Stimulated activated CD8-positive, alpha-beta memory T cell treated with anti-CD3 and anti-CD28 coated beads, Interleukin-15, amount 100 ng/mL, for 48 hours (primary cell): ENCODE measurements around the gene TYRP1.
"Not testable (repeated sequence)": the region's sequence is repeated elsewhere in the genome, so short reads cannot be mapped to it uniquely, and the experiment has no call there.

Experiments used
- DNase-seq, 2 donors: peaks; one replicate each; pipeline ENCODE4 v3.0.0-alpha.2; 2020; ENCODE audit warnings: low read depth in 2 of 2

TYRP1 gene, protein sequence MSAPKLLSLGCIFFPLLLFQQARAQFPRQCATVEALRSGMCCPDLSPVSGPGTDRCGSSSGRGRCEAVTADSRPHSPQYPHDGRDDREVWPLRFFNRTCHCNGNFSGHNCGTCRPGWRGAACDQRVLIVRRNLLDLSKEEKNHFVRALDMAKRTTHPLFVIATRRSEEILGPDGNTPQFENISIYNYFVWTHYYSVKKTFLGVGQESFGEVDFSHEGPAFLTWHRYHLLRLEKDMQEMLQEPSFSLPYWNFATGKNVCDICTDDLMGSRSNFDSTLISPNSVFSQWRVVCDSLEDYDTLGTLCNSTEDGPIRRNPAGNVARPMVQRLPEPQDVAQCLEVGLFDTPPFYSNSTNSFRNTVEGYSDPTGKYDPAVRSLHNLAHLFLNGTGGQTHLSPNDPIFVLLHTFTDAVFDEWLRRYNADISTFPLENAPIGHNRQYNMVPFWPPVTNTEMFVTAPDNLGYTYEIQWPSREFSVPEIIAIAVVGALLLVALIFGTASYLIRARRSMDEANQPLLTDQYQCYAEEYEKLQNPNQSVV

GRCh38 chr9:12693141-12693540, at the start of gene TYRP1:
TSS of gene TYRP1 (plus strand) at chr9:12693385. CDS start at chr9:12693997, 612 bp downstream.
- no peak for DNase-seq

DNA sequence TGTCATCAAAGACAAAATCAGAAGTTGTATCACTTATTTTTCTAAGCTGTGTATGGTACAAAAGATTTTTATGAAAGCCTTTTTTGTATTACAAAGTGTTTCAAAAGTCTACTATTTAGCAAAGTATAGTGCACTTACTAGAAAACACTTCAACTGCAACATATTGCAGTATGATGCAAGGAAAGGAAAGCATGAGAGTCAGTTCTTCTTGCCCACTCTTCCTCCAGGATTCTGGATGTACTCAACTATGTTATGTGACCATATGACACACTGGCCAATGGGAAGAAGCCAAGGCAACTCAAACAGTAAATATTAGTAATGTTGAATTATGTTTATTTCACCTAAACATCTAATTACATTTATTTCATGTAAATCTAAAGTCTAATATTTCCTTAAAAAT, 49.5 kb upstream of the TYRP1 start:
- no peak for DNase-seq

GRCh38 chr9:12648925-12649324, 44.3 kb upstream of the TYRP1 start:
- no peak for DNase-seq

DNA sequence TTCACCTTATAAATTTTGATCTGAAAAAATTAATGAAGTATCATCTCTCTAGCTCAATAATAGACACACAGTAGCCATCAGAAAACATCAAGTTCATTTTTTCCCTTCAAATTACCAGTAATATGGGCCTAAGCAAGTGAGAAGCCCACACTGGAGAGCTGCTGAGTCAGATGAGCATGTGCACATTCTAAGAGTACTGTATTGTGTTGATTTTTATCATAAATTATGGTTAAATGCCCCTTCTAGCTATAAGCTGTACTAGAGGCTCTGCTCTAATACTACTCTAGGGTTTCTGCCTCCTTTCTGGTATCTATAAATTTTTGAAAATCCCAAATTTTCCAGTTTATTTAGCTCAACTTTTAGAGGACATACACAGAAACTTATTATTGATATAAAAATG, 42.1 kb upstream of the TYRP1 start:
- no peak for DNase-seq

DNA sequence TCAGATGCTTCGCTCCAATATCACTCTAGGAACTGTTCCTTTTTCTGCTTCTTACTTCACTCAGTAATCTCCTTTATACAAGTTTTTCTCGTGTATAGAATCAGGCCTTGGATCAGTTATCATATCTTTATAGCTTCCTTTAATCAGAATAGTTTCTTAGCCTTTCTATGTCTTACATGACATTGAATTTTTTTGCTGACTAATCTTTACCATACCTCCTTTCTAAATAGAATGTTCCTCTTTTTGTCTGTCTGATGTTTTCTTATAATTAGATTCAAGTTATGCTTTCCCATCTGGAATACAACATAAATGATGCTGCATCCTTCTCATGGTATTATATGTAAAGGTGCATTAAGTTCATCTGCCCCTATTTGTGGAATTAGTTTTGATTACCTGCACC, 40.2 kb upstream of the TYRP1 start:
- DNase-seq: no peak

DNA sequence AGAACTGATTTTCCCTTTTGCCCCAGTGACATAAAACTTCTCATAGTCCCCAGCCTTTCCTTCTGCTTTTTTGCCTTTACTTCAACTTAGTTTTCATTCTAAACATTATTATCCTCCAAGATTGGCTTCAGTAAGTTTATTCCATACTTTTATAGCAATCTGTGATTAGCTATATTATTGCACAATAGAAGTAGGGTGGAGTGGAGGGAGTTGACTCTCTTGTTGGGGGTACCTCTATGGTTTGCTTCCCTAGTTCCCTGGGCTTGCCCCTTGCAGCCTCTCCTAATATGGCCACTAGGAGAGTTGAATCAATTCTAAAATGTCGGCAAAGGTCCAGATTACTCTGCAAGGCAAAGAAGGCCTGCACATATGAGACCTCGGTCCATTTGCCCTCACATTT, 36.4 kb upstream of the TYRP1 start:
- no peak for DNase-seq

DNA sequence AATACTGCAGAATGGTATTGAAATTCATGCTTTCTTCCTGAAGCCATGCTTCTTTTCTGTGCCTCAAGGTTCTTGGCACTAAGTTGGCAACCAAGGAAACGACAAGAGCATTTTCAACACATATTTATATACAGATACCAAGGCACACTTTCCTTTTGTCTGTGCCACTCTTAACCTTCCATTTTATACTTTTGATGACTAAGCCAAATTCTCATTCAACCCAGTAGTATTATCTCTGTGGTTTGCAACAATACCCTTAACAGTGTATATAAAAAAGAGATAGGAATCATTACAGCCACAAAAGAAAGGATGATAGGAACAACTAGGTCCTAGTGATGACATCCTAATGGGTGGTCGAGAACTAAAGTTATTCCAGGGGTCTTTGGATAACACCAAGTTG, 36.0 kb upstream of the TYRP1 start:
- no peak for DNase-seq

DNA sequence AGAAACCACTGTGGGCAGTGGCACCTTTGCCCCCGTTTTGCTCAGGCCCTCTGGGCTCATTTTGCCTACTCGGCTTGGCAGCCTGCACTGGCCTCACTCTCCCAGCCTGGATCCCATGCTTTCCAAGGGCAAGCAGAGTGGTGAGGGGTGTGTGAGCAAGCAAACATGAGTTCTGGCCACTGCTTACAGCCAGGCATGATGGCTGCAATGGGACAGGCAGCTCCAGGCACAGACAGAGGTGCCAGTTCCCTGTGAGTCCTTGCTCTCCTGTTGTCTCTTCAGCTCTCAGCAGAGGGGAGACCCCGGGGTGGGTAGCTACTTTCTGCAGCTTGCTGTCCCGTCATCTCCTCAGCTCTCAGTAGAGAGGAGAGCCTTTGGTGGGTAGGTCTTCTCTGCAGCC, 35.2 kb upstream of the TYRP1 start:
- DNase-seq: no peak

GRCh38 chr9:12658531-12659209, 34.5 kb upstream of the TYRP1 start:
- DNase-seq: no peak

GRCh38 chr9:12659220-12659619, 34.0 kb upstream of the TYRP1 start:
- DNase-seq: no peak

DNA sequence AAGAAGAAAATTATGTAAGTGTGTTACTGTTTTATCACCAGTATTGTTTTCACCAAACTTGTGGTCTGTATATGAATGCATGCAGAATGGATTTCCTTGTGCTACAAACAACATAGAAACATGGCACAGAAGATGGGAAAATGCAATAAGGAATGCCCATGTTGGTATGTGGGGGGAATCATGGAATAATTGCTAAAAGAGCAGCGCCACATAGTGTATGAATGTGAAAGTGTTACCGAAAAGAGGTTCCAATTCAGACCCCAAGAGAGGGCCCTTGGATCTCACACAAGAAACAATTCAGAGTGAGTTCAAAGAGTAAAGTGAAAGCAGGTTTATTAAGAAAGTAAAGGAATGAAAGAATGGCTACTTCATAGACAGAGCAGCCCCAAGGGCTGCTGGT, 26.4 kb upstream of the TYRP1 start:
- DNase-seq: no peak

DNA sequence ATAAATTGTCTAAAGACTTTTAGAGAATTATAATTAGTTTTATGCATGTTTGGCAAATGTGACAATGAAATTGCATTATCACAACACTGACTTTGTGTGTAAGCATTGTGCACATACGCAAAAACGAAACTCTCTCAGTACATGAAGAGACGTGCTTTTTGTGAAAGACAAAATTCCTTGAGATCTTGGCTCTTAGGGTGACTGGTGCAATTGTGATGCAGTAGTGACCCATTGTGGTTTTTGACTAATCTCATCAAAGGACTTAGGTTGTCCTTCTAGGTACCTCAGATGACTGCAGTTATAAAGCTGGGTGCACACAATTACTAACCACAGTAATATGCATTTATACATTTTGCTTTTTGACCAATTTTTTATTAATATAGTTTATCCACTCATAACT, 25.3 kb upstream of the TYRP1 start:
- DNase-seq: no peak

- DNase-seq: no peak
Observed at GRCh38 chr9:12670006-12670405, 23.2 kb upstream of the TYRP1 start.

GRCh38 chr9:12674961-12675360, 18.2 kb upstream of the TYRP1 start:
- DNase-seq: no peak

GRCh38 chr9:12677462-12678126, 15.6 kb upstream of the TYRP1 start:
- not testable (repeated sequence) for DNase-seq

DNA sequence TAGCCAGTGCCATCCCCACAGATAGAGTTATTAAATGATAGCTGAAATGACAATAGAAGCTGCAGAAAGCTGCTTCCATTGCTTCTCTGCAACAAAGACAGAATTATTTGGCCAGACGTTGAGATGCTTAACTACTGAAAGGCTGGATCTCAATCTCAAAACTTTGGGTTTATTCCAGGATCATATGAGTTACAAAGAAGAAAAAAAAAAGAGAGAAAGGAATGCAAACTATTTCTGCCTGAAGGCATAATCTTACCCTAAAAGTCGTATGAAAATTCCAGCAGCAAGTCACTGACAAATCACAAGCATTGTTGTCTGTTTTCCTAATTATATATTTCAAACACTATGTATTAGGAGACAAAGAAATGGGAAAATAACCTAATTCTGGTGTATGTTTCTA, 12.8 kb upstream of the TYRP1 start:
- no peak for DNase-seq

- no peak for DNase-seq
Observed at GRCh38 chr9:12680757-12681156, 12.4 kb upstream of the TYRP1 start.

DNA sequence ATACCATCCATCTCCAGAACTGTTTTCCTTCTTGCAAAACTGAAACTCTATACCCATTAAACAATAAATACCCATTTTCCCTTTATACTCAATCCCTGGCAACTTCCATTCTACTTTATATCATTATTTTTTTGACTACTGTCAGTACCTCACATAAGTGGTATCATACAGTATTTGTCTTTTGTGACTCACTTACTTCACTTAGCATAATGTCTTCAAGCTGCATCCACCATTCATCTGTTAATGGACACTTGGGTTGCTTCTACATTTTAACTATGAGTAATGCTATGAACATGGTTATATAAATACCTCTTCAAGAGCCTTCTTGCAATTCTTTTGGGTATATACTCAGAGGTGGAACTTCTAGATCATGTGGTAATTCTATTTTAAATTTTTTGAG, 11.6 kb upstream of the TYRP1 start:
- no peak for DNase-seq

DNA sequence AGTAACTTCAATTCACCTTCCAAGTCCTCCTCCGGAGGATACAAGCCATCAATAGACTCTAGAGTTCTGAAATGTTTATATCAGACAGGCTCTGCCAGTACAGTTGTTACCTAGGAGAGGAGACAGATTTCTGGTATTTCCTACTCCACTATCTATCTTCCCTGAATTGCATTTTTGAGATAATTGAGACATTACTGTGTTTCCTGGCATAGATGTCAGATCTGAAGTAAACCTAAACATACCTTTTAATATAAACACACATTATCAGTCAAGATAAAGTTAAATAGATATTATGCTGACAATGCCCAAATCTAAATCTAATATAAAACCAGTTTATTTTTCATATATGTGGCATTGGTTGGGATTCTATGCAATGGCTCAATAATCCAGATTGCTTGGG, 8.2 kb upstream of the TYRP1 start:
- DNase-seq: no peak

- DNase-seq: no peak
Observed at GRCh38 chr9:12689233-12689632, 4.0 kb upstream of the TYRP1 start.

DNA sequence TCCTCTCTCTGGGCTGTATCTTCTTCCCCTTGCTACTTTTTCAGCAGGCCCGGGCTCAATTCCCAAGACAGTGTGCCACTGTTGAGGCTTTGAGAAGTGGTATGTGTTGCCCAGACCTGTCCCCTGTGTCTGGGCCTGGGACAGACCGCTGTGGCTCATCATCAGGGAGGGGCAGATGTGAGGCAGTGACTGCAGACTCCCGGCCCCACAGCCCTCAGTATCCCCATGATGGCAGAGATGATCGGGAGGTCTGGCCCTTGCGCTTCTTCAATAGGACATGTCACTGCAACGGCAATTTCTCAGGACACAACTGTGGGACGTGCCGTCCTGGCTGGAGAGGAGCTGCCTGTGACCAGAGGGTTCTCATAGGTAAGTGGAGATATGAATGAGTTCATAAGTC, 828 bp downstream of the TYRP1 start:
- no peak for DNase-seq

- DNase-seq: no peak
Observed at GRCh38 chr9:12695474-12695873, 2.3 kb downstream of the TYRP1 start.
